ENCODE measurements around the gene SKIDA1. TPM values are rescaled to one million over a fixed set of nuclear protein-coding genes. Genes with fewer than 3 reads are reported as not detected.

Gene SKIDA1
- 2.4 and 2.7 TPM in 2 replicates for total RNA-seq

GRCh38 chr10:21525367-21526187 lies at the start of gene SKIDA1:
TSS of gene SKIDA1 (minus strand) at chr10:21525682. CDS start at chr10:21517822, 7,860 bp downstream.

GRCh38 chr10:21533467-21534279 lies 8.2 kb upstream of the SKIDA1 start, which contains the start of gene MLLT10:
TSS of gene MLLT10 (plus strand) at chr10:21534232. CDS start at chr10:21534645, 413 bp downstream.

Other genes with a start within 250 kb of the SKIDA1 start
- 11.9 and 26.3 TPM in 2 replicates for gene MLLT10, start 8.6 kb upstream of the SKIDA1 start, total RNA-seq